RWPE2 (cell line): ENCODE data around the gene KLF3.

Experiments
- ATAC-seq: fragments of 200-7000 bp; cut with Tn5 transposase; 3 replicates; pipeline ENCODE4 v1.9.1; 2021; ENCODE audit warnings: low read depth
- DNase-seq: peaks from one replicate; pipeline ENCODE4 v3.0.0-alpha.2; 2020; ENCODE audit warnings: low spot score
- H3K27ac ChIP-seq: fragments of 450-650 bp; 2 replicates; pipeline ENCODE4 v1.5.1; 2017; ENCODE audit warnings: mild to moderate bottlenecking; ENCODE audit not compliant: poor library complexity, severe bottlenecking
- H3K27me3 ChIP-seq: fragments of 250-450 bp; sonication (Bioruptor Pico); 2 replicates; pipeline ENCODE4 v1.5.1; 2021; ENCODE audit warnings: mild to moderate bottlenecking, moderate library complexity; ENCODE audit not compliant: insufficient read depth, poor library complexity, severe bottlenecking
- H3K36me3 ChIP-seq: fragments of 250-450 bp; sonication (Bioruptor Pico); 2 replicates; pipeline ENCODE4 v1.5.1; 2020; ENCODE audit warnings: low read depth, mild to moderate bottlenecking, moderate library complexity
- H3K4me1 ChIP-seq: fragments of 250-450 bp; sonication (Bioruptor Pico); 2 replicates; pipeline ENCODE4 v1.5.1; 2021; ENCODE audit warnings: mild to moderate bottlenecking, moderate library complexity; ENCODE audit not compliant: insufficient read depth, poor library complexity, severe bottlenecking
- H3K4me3 ChIP-seq: fragments of 250-450 bp; sonication (Bioruptor Pico); 2 replicates; pipeline ENCODE4 v1.5.1; 2021; ENCODE audit warnings: mild to moderate bottlenecking, moderate library complexity; ENCODE audit not compliant: severe bottlenecking
- H3K9me3 ChIP-seq: fragments of 250-450 bp; sonication (Bioruptor Pico); 2 replicates; pipeline ENCODE4 v1.5.1; 2021; ENCODE audit warnings: mild to moderate bottlenecking, moderate library complexity; ENCODE audit not compliant: severe bottlenecking
- CTCF ChIP-seq: fragments of 450-650 bp; IDR thresholded peaks from one replicate; pipeline ENCODE4 v1.5.1; 2017; ENCODE audit warnings: mild to moderate bottlenecking, moderate library complexity; ENCODE audit not compliant: poor library complexity, severe bottlenecking

Gene KLF3

GRCh38 chr4:38734446-38734845 is 70.4 kb downstream of the KLF3 start:
- H3K27me3 ChIP-seq, result no peaks in the 10 kb centered on the region
- no peaks in the 10 kb centered on the region for H3K4me1 ChIP-seq
- TF ChIP-seq CTCF, result no peak
- H3K4me3 ChIP-seq, result no peak overlapping the region
- no peaks in the 10 kb centered on the region for H3K36me3 ChIP-seq
- ATAC-seq (no peak), DNase-seq (no peak)
- no peaks in the 10 kb centered on the region for H3K9me3 ChIP-seq
- no peak overlapping the region for H3K27ac ChIP-seq

- Histone ChIP-seq H3K36me3 (no peaks in the 10 kb centered on the region), H3K4me1 (no peaks in the 10 kb centered on the region)
- ATAC-seq, result no peak
Measured at GRCh38 chr4:38734911-38735310, 70.9 kb downstream of the KLF3 start.

GRCh38 chr4:38735870-38736269 is 71.9 kb downstream of the KLF3 start:
- no peak overlapping the region for H3K27ac ChIP-seq
- DNase-seq (no peak), ATAC-seq (no peak)
- no peaks in the 10 kb centered on the region for H3K27me3 ChIP-seq
- TF ChIP-seq CTCF, result no peak
- no peaks in the 10 kb centered on the region for H3K4me1 ChIP-seq
- no peaks in the 10 kb centered on the region for H3K36me3 ChIP-seq
- H3K9me3 ChIP-seq, result no peaks in the 10 kb centered on the region
- no peak overlapping the region for H3K4me3 ChIP-seq

More at GRCh38 chr4:38734911-38735310, 70.9 kb downstream of the KLF3 start:
- TF ChIP-seq CTCF, result no peak
- no peak for DNase-seq
- Histone ChIP-seq H3K4me3 (no peak overlapping the region), H3K9me3 (no peaks in the 10 kb centered on the region), H3K27me3 (no peaks in the 10 kb centered on the region), H3K27ac (no peak overlapping the region)

GRCh38 chr4:38738940-38739803 is 75.2 kb downstream of the KLF3 start:
- no peak for DNase-seq
- TF ChIP-seq CTCF, result no peak

GRCh38 chr4:38740303-38740702 is 76.3 kb downstream of the KLF3 start:
- Histone ChIP-seq H3K27me3 (no peaks in the 10 kb centered on the region), H3K4me3 (no peak overlapping the region), H3K4me1 (no peaks in the 10 kb centered on the region), H3K9me3 (no peaks in the 10 kb centered on the region), H3K36me3 (no peaks in the 10 kb centered on the region), H3K27ac (no peak overlapping the region)
- ATAC-seq, result no peak
- no peak for TF ChIP-seq CTCF
- DNase-seq, result no peak

More at GRCh38 chr4:38738940-38739803, 75.2 kb downstream of the KLF3 start:
- Histone ChIP-seq H3K36me3 (no peaks in the 10 kb centered on the region), H3K27ac (no peak overlapping the region), H3K27me3 (no peaks in the 10 kb centered on the region), H3K4me1 (no peaks in the 10 kb centered on the region), H3K4me3 (no peak overlapping the region), H3K9me3 (no peaks in the 10 kb centered on the region)
- ATAC-seq, result no peak
